ENCODE results near the gene SLC1A3. TPM values are rescaled to one million over a fixed set of nuclear protein-coding genes. Genes with fewer than 3 reads are reported as not detected.

Gene SLC1A3
- 10 to 100 TPM; 12.6 to 94.1 (median 46.7) TPM for total RNA-seq
- polyA plus RNA-seq = 10 to 100 TPM; 10.0 to 20.8 (median 16.7) TPM
- long read RNA-seq, donor 1, full-length matches to known transcripts = 3 of 3 reads
- long read RNA-seq, donor 1, partial matches to known transcripts = 0 of 3 reads
- long read RNA-seq, donor 1, other reads (novel, unspliced or antisense) = 0 of 3 reads
- long read RNA-seq, donor 2, full-length matches to known transcripts = 4 of 4 reads
- long read RNA-seq, donor 2, partial matches to known transcripts = 0 of 4 reads
- long read RNA-seq, donor 2, other reads (novel, unspliced or antisense) = 0 of 4 reads
- long read RNA-seq, donor 3, full-length matches to known transcripts = 2 of 2 reads
- long read RNA-seq, donor 3, partial matches to known transcripts = 0 of 2 reads
- long read RNA-seq, donor 3, other reads (novel, unspliced or antisense) = 0 of 2 reads
- long read RNA-seq, donor 4, full-length matches to known transcripts = 5 of 15 reads
- long read RNA-seq, donor 4, partial matches to known transcripts = 5 of 15 reads
- long read RNA-seq, donor 4, other reads (novel, unspliced or antisense) = 5 of 15 reads
- long read RNA-seq, donor 5, full-length matches to known transcripts = 15 of 16 reads
- long read RNA-seq, donor 5, partial matches to known transcripts = 0 of 16 reads
- long read RNA-seq, donor 5, other reads (novel, unspliced or antisense) = 1 of 16 reads
- long read RNA-seq, donor 6, full-length matches to known transcripts = 4 of 17 reads
- long read RNA-seq, donor 6, partial matches to known transcripts = 5 of 17 reads
- long read RNA-seq, donor 6, other reads (novel, unspliced or antisense) = 8 of 17 reads
- long read RNA-seq, donor 7, partial matches to known transcripts = 0 of 2 reads
- long read RNA-seq, donor 7, other reads (novel, unspliced or antisense) = 0 of 2 reads
- long read RNA-seq, donor 8, full-length matches to known transcripts = 3 of 3 reads
- long read RNA-seq, donor 8, partial matches to known transcripts = 0 of 3 reads
- long read RNA-seq, donor 8, other reads (novel, unspliced or antisense) = 0 of 3 reads
- long read RNA-seq, donor 9, full-length matches to known transcripts = 2 of 2 reads
- long read RNA-seq, donor 9, partial matches to known transcripts = 0 of 2 reads
- long read RNA-seq, donor 9, other reads (novel, unspliced or antisense) = 0 of 2 reads
- long read RNA-seq, donor 10, full-length matches to known transcripts = 1 of 1 reads
- long read RNA-seq, donor 10, partial matches to known transcripts = 0 of 1 reads
- long read RNA-seq, donor 10, other reads (novel, unspliced or antisense) = 0 of 1 reads

DNA sequence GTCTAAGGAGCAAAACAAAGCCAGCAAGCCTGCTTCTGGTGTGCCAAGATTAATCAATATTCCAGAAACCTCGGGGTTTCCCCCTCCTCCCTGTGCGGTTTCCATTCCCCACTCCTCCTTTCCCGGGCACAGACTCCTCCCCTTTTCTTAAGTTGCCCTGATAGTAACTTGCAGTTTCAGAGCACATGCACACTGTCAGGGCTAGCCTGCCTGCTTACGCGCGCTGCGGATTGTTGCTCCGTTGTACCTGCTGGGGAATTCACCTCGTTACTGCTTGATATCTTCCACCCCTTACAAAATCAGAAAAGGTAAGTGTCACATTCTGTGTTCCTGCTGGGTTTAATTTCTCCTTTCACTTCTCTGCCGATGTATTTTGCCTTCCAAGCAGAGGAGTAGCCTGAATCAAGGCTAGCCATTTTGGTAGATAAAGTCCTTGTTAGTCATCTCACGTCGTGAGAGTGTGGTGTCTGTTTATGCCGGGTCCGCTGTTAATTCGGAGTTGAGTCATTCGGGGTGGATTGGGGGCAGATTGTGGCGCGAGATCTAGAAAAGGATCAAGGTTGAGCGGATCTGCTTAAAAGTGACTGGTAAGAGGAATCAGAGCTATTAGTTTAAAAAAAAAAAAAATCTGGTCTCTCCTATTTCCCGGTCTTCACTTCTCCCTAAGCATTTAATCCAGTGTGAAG is at the start of gene SLC1A3:
Gene SLC1A3, plus strand, starts transcription at position 179 of the 686 bp plus-strand sequence. CDS start 1,818 bp downstream, outside the sequence.
- Histone ChIP-seq H3K27me3 (no peaks in the 10 kb centered on the region), H3K4me3 (peak within 1 kb of the TSS in 3 of 4 donors; percentile 22 to 43 (median 33)), H3K36me3 (replicated peaks in 1 of 2) (no peaks in the 10 kb centered on the region), H3K27ac (peak within 1 kb of the TSS in 4 of 5 donors; percentile 25 to 61 (median 32)), H3K9me3 (replicated peaks in 1 of 3) (no peaks in the 10 kb centered on the region), H3K4me1 (replicated peaks in 1 of 2) (peaks cover 0 to 9% of the 10 kb centered on the region in 2 donors)
- WGBS, 4 donors = 0% methylated on average over 19 to 20 of the region's 20 CpGs
- peak; percentile 42 to 63 for TF ChIP-seq POLR2A (IDR thresholded peaks at IDR 0.05)
- TF ChIP-seq, protein P1, sequence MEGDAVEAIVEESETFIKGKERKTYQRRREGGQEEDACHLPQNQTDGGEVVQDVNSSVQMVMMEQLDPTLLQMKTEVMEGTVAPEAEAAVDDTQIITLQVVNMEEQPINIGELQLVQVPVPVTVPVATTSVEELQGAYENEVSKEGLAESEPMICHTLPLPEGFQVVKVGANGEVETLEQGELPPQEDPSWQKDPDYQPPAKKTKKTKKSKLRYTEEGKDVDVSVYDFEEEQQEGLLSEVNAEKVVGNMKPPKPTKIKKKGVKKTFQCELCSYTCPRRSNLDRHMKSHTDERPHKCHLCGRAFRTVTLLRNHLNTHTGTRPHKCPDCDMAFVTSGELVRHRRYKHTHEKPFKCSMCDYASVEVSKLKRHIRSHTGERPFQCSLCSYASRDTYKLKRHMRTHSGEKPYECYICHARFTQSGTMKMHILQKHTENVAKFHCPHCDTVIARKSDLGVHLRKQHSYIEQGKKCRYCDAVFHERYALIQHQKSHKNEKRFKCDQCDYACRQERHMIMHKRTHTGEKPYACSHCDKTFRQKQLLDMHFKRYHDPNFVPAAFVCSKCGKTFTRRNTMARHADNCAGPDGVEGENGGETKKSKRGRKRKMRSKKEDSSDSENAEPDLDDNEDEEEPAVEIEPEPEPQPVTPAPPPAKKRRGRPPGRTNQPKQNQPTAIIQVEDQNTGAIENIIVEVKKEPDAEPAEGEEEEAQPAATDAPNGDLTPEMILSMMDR (IDR thresholded peaks at IDR 0.05) = no peak
- DNase-seq = peak; percentile 43 to 67 (median 56)
- intact Hi-C loops (cut with DNase I) = no loop called here

DNA sequence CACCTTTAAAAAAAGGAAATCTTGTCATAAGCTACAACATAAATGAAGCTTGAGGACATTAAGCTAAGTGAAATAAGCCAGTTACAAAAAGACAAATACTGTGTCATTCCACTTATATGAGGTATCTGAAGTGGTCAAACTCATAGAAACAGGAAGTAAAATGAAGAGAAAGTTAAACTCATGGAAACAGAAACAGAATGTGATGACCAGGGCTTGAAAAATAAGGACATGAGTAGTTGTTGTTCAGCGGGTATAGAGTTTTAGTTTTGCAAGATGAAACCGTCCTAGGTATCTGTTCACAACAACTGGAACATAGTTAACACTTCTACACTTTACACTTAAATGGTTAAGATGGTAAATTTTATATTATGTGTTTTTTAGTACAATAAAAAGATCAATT is 47.8 kb upstream of the SLC1A3 start:
- intact Hi-C loops (cut with DNase I) = no loop called here
- no peaks in the 10 kb centered on the region for H3K4me1 ChIP-seq (replicated peaks in 1 of 2)
- no peak for DNase-seq
- no peak overlapping the region for H3K27ac ChIP-seq
- no peak overlapping the region for H3K4me3 ChIP-seq
- H3K9me3 ChIP-seq (replicated peaks in 1 of 3) = no peaks in the 10 kb centered on the region
- no peak for TF ChIP-seq POLR2A (IDR thresholded peaks at IDR 0.05)
- TF ChIP-seq, protein P1 (IDR thresholded peaks at IDR 0.05) = no peak
- 68 to 87% (median 85%) methylated on average over 2 of the region's 2 CpGs for WGBS, 4 donors
- no peaks in the 10 kb centered on the region for H3K36me3 ChIP-seq (replicated peaks in 1 of 2)
- H3K27me3 ChIP-seq = peaks cover 4% of the 10 kb centered on the region

DNA sequence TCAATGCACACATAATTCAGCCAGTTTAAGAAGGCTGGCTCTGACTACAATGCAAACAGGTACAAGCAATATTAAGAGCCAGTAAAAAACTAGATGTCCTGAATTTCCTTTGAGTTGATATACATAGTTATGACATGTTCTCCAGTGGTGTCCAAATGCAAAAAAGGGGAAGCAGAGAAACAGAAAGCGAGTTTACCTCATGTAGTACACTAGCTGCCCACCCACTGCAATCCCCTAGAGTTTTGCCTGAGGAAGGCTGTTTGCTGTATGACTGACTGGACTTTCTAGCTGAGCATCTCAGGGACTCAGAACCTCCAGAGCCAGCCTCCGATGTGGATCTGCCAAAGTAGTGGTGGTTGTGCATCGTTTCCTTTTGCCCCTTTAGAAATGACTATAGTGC is 44.8 kb upstream of the SLC1A3 start:
- WGBS, 4 donors = 77 to 87% (median 83%) methylated on average over 3 of the region's 3 CpGs
- Histone ChIP-seq H3K27ac (no peak overlapping the region), H3K9me3 (replicated peaks in 1 of 3) (no peaks in the 10 kb centered on the region), H3K27me3 (peaks cover 4% of the 10 kb centered on the region), H3K36me3 (replicated peaks in 1 of 2) (no peaks in the 10 kb centered on the region), H3K4me1 (replicated peaks in 1 of 2) (no peaks in the 10 kb centered on the region), H3K4me3 (no peak overlapping the region)
- TF ChIP-seq POLR2A (IDR thresholded peaks at IDR 0.05) = no peak
- TF ChIP-seq, protein P1 (IDR thresholded peaks at IDR 0.05) = no peak
- DNase-seq = no peak
- intact Hi-C loops (cut with DNase I) = no loop called here
